Activated CD4-positive, alpha-beta memory T cell treated with anti-CD3 and anti-CD28 coated beads for 36 hours (primary cell): ENCODE data around the gene NRN1L. TPM values are rescaled to one million over a fixed set of nuclear protein-coding genes. Genes with fewer than 3 reads are reported as not detected.
A peak's percentile ranks its signal among the peaks of the same experiment; 100 is the strongest.

Source experiments
- CTCF ChIA-PET: fragments of 350-600 bp; sonication (Branson Sonifier 250); formaldehyde crosslinking; loops from one replicate; lab custom pipeline; 2021; ENCODE audit warnings: antibody characterized with exemption, inconsistent platforms; lab: Charles Lee
- POLR2A ChIA-PET: fragments of 350-600 bp; sonication (Branson Sonifier 250); formaldehyde crosslinking; loops from one replicate; lab custom pipeline; 2021; ENCODE audit warnings: antibody characterized with exemption; lab: Charles Lee
- DNase-seq: peaks from one replicate; pipeline ENCODE4 v3.0.0-alpha.2; 2020
- H3K27ac Mint-ChIP-seq: one replicate; pipeline ENCODE4 v1.8.0; 2021; ENCODE audit warnings: mixed read lengths
- H3K27me3 Mint-ChIP-seq: one replicate; pipeline ENCODE4 v1.8.0; 2021; ENCODE audit warnings: mixed read lengths
- H3K36me3 Mint-ChIP-seq: one replicate; pipeline ENCODE4 v1.8.0; 2021; ENCODE audit warnings: mixed read lengths
- H3K4me1 Mint-ChIP-seq: one replicate; pipeline ENCODE4 v1.8.0; 2021; ENCODE audit warnings: low read depth, mixed read lengths
- H3K4me3 Mint-ChIP-seq: one replicate; pipeline ENCODE4 v1.8.0; 2021; ENCODE audit warnings: mild to moderate bottlenecking, mixed read lengths
- H3K9me3 Mint-ChIP-seq: one replicate; pipeline ENCODE4 v1.8.0; 2021; ENCODE audit warnings: mixed read lengths
- intact Hi-C: fragments of 100-400 bp; cut with micrococcal nuclease; formaldehyde crosslinking; loops from one replicate; pipeline ENCODE4 v1.15.1; 2023
- total RNA-seq, 2 experiments: library from RNA; stranded (reverse); gene quantifications; one replicate each; pipeline ENCODE4 v1.2.3, GENCODE V29; 2021

The NRN1L gene
- total RNA-seq, 2 experiments from 2014 or later = 0.76 TPM; not detected in 1

DNA sequence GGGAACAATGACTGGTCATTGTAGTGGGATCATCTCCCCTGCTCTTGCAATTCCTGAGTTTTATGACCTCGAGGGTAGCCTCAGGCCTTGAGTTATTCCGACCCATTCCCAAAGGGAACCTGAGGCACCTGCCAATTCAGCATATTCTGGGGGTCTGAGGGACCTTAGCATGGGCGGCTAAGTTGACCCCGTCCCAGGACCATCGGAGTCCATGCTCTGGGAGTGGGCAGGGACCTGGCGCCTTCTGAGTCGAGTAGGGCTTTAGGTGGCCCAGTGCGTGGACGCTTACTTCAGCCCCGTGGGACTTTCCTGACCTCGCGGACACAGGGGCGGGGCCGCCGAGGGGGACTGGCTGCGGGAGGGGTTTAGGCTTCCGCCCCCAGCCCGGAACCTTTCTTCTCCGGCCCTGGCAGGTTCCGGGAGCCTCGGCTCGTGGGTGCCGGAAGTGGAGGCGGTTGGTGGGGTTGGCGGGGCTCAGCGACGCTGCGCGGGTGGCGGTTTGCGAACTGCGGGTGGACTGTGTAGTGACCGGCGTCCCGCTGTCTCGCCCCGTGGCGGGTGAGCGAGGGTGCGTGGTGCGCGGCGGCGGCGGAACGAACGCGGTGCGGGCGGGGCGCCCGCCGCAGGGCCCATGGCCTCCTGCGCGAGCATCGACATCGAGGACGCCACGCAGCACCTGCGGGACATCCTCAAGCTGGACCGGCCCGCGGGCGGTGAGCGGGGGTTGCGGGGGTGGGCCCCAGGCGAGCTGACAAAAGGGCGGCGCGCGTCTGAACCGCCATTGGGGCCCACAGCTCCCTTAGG is 11.9 kb upstream of the NRN1L start, which contains the start of gene EDC4:
Gene EDC4 (plus strand): TSS at position 422 of the 804 bp plus-strand sequence. CDS start 210 bp downstream, at position 632.
- no peaks in the 10 kb centered on the region for H3K9me3 Mint-ChIP-seq
- peaks cover 21% of the 10 kb centered on the region for H3K36me3 Mint-ChIP-seq
- CTCF ChIA-PET = interaction anchor here (0.9 to 3.7 kb wide), 7 partner anchors 11 to 391 kb away, joined by 3 to 20 read pairs (median 3); no protein-coding TSS in a partner anchor

DNA sequence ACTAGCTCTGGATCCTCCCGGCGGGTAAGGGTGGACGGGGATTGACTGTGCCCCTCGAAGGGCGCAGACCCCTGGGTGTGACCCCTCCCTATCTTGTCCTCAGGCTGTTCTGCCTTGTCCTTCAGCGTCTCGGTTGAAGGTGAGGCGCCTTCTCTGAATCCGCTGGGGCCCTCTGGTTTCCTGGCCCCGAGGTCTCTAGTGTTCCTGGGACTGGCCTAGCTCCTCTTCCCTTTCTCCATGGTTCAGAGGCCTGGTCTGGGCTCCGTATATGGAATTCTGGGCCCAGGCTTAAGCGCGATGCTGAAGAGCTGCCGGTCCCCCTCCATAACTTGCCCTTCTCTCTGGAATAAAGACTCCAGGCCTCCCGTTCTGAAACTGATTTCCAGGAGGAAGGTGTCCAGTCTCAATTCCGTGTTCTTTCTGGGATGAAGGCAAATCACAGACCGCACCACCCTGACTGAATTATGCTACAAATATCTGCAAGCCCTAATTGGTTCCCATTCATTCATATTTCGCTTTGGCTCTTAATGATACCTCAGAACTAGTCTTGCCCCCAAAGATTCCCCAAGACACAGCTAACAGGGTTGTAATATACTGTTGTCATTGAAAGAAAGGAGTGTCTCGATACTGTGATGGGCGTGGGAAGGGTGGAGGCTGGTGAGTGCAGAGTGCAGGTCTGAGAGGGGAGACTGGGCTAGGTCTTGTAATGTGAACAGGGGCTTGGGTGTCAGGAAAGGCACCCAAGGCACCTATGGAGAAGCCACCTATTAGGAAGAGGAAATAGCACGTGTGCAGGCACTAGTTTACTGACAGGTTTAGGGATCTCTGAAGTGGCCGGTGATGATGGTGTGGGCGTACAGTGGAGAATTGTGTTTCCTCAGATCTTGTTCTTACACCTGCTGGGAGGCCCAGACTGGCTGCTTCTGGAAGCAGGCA is 11.0 kb upstream of the NRN1L start:
- intact Hi-C loops = loop anchor here (2.0 to 5.0 kb wide), 5 partner anchors 27 to 201 kb away; partner anchors contain the start of genes CENPT and NUTF2
- Mint-ChIP-seq H3K4me3 (peak overlapping the region; percentile 95), H3K36me3 (peaks cover 24% of the 10 kb centered on the region)

More for the DNA sequence above, 11.9 kb upstream of the NRN1L start, which contains the start of gene EDC4:
- peaks cover 28% of the 10 kb centered on the region for H3K4me1 Mint-ChIP-seq
- H3K27me3 Mint-ChIP-seq = no peaks in the 10 kb centered on the region
- intact Hi-C loops = loop anchor here (2.0 to 5.0 kb wide), 4 partner anchors 26 to 201 kb away; partner anchors contain the start of genes CENPT and NUTF2
- POLR2A ChIA-PET = interaction anchor here (0.8 to 1.3 kb wide), 5 partner anchors 25 to 66 kb away, joined by 3 to 4 read pairs (median 4); partner anchors contain the start of genes CENPT, NUTF2 and TSNAXIP1
- H3K27ac Mint-ChIP-seq = peak within 1 kb of the TSS; percentile 88
- DNase-seq = peak; percentile 93
- H3K4me3 Mint-ChIP-seq = peak within 1 kb of the TSS; percentile 95

DNA sequence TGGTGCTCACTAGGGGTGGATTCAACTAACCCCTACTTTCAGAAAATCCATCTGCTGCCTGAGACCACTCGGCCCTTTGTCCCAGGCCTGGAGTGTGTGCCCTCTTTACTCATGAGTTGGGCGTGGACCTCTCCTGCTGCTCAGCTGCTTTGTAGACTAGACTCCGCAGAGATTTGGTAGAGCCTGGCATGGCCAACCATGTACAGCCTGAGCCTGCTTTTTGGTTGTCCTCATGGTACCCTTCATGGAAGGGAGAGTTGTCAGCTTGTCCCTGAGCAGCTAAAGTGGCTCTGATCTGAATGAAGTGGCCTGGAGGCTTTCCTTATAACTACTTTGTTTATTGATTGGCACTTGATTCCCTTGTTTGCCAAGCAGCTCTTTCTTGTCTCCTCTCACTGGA is 10.3 kb upstream of the NRN1L start:
- POLR2A ChIA-PET = interaction anchor here (1.1 kb wide), 1 partner anchor 28 kb away, joined by 4 read pairs; the partner anchor contains the start of gene NUTF2
- intact Hi-C loops = loop anchor here (2.0 to 5.0 kb wide), 4 partner anchors 42 to 202 kb away; no protein-coding TSS in a partner anchor
- H3K36me3 Mint-ChIP-seq = peaks cover 25% of the 10 kb centered on the region

More for the DNA sequence above, 11.0 kb upstream of the NRN1L start:
- ChIA-PET CTCF (interaction anchor here (0.6 to 3.7 kb wide), 10 partner anchors 8 to 392 kb away, joined by 3 to 20 read pairs (median 3); no protein-coding TSS in a partner anchor), POLR2A (interaction anchor here (0.8 to 1.3 kb wide), 5 partner anchors 26 to 67 kb away, joined by 3 to 4 read pairs (median 4); partner anchors contain the start of genes CENPT, NUTF2 and TSNAXIP1)
- peaks cover 28% of the 10 kb centered on the region for H3K4me1 Mint-ChIP-seq
- H3K27ac Mint-ChIP-seq = peak overlapping the region; percentile 88
- DNase-seq = peak; percentile 51
- H3K27me3 Mint-ChIP-seq = no peaks in the 10 kb centered on the region
- no peaks in the 10 kb centered on the region for H3K9me3 Mint-ChIP-seq

DNA sequence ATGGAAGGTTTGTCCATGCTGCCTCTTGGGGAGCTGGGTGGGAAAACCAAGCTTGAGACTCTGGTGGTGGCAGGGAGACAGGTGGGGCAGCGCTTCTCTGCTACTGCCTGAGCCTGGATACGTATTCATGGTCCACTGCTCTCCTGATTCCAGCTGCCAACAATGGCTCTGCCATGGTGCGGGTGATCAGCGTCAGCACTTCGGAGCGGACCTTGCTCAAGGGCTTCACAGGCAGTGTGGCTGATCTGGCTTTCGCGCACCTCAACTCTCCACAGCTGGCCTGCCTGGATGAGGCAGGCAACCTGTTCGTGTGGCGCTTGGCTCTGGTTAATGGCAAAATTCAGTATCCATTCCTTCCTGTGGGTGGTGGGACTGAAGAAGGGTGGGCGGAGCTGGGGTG is 7.6 kb upstream of the NRN1L start:
- ChIA-PET CTCF (interaction anchor here (1.4 kb wide), 1 partner anchor 164 kb away, joined by 3 read pairs; no protein-coding TSS in a partner anchor), POLR2A (no interaction called here)
- Mint-ChIP-seq H3K9me3 (no peaks in the 10 kb centered on the region), H3K4me3 (no peak overlapping the region), H3K4me1 (peaks cover 28% of the 10 kb centered on the region), H3K27ac (no peak overlapping the region), H3K27me3 (no peaks in the 10 kb centered on the region), H3K36me3 (peaks cover 26% of the 10 kb centered on the region)
- no peak for DNase-seq
- intact Hi-C loops = no loop called here

More for the DNA sequence above, 10.3 kb upstream of the NRN1L start:
- Mint-ChIP-seq H3K27me3 (no peaks in the 10 kb centered on the region), H3K4me1 (peaks cover 28% of the 10 kb centered on the region), H3K4me3 (peak overlapping the region; percentile 95), H3K27ac (peak overlapping the region; percentile 88), H3K9me3 (no peaks in the 10 kb centered on the region)
- no peak for DNase-seq
- CTCF ChIA-PET = interaction anchor here (0.8 to 3.7 kb wide), 5 partner anchors 9 to 61 kb away, joined by 3 to 20 read pairs (median 4); no protein-coding TSS in a partner anchor

DNA sequence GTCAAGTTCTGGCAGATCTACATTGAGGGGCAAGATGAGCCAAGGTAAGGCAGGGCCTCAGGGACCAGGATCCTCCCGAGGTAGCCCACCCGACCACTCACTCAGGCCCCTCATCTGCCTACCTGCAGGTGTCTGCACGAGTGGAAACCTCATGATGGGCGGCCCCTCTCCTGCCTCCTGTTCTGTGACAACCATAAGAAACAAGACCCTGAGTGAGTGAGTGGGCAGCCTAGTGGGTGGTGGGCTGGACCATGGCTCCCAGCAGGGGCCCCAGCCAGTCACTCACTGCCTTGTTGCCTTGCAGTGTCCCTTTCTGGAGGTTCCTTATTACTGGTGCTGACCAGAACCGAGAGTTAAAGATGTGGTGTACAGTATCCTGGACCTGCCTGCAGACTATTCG is 6.5 kb upstream of the NRN1L start:
- intact Hi-C loops = no loop called here
- DNase-seq = no peak
- Mint-ChIP-seq H3K27ac (no peak overlapping the region), H3K27me3 (no peaks in the 10 kb centered on the region), H3K4me1 (peaks cover 21% of the 10 kb centered on the region), H3K36me3 (peaks cover 29% of the 10 kb centered on the region), H3K4me3 (no peak overlapping the region), H3K9me3 (no peaks in the 10 kb centered on the region)
- POLR2A ChIA-PET = no interaction called here
- CTCF ChIA-PET = interaction anchor here (0.5 to 1.6 kb wide), 3 partner anchors 9 to 358 kb away, joined by 3 to 4 read pairs (median 3); no protein-coding TSS in a partner anchor

DNA sequence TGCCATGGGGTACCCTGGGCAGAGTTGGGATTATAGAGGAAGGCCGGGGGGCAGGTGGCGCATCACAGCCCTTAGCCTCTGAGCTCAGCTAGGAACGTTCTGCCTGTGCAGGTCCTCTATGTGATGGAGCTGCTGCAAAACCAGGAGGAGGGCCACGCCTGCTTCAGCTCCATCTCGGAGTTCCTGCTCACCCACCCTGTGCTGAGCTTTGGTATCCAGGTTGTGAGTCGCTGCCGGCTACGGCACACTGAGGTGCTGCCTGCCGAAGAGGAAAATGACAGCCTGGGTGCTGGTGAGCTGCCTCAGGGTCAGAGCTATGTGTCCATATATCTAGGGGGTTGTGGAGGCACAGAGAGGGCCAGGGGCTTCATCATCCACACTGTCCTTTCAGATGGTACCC is 5.8 kb upstream of the NRN1L start:
- H3K36me3 Mint-ChIP-seq = peaks cover 35% of the 10 kb centered on the region
- POLR2A ChIA-PET = no interaction called here
- peaks cover 19% of the 10 kb centered on the region for H3K4me1 Mint-ChIP-seq
- no peak for DNase-seq
- H3K4me3 Mint-ChIP-seq = no peak overlapping the region
- no peak overlapping the region for H3K27ac Mint-ChIP-seq
- H3K27me3 Mint-ChIP-seq = no peaks in the 10 kb centered on the region
- intact Hi-C loops = no loop called here
- no peaks in the 10 kb centered on the region for H3K9me3 Mint-ChIP-seq
- CTCF ChIA-PET = interaction anchor here (0.7 to 1.6 kb wide), 3 partner anchors 8 to 27 kb away, joined by 3 to 4 read pairs (median 3); no protein-coding TSS in a partner anchor

DNA sequence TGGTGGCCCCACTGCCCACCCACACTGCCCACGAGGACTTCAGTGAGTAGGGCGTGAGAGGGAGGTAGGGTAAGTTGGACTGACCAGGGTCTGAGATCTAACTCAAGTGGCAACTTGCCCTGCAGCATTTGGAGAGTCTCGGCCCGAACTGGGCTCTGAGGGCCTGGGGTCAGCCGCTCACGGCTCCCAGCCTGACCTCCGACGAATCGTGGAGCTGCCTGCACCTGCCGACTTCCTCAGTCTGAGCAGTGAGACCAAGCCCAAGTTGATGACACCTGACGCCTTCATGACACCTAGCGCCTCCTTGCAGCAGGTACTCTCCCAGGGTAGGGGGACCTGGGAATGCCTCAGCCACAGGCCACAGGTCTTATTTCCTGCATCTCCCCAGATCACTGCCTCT is 5.2 kb upstream of the NRN1L start:
- H3K27ac Mint-ChIP-seq = no peak overlapping the region
- CTCF ChIA-PET = interaction anchor here (1.0 to 1.7 kb wide), 2 partner anchors 28 to 161 kb away, joined by 3 read pairs; no protein-coding TSS in a partner anchor
- intact Hi-C loops = no loop called here
- H3K4me1 Mint-ChIP-seq = peaks cover 13% of the 10 kb centered on the region
- H3K4me3 Mint-ChIP-seq = no peak overlapping the region
- POLR2A ChIA-PET = no interaction called here
- no peak for DNase-seq
- no peaks in the 10 kb centered on the region for H3K27me3 Mint-ChIP-seq
- H3K9me3 Mint-ChIP-seq = no peaks in the 10 kb centered on the region
- peaks cover 36% of the 10 kb centered on the region for H3K36me3 Mint-ChIP-seq

DNA sequence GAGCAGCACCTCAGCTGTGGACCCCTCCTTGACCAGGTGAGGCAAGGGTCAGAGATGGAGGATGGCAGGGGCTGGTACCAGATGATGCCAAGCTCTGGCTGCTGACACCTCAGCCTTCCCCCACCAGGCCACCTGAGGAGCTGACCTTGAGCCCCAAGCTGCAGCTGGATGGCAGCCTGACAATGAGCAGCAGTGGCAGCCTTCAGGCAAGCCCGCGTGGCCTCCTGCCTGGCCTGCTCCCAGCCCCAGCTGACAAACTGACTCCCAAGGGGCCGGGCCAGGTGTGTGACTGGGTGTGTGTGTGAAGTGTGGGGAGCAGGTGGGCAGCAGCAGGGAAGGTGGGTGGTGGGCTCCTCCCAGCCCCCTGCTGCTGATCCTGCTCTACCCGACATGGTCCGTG is 4.7 kb upstream of the NRN1L start:
- no peak overlapping the region for H3K4me3 Mint-ChIP-seq
- intact Hi-C loops = loop anchor here (5.0 kb wide), 1 partner anchor 162 kb away; no protein-coding TSS in a partner anchor
- peaks cover 8% of the 10 kb centered on the region for H3K4me1 Mint-ChIP-seq
- H3K9me3 Mint-ChIP-seq = no peaks in the 10 kb centered on the region
- H3K36me3 Mint-ChIP-seq = peaks cover 37% of the 10 kb centered on the region
- no peak for DNase-seq
- CTCF ChIA-PET = interaction anchor here (1.7 kb wide), 1 partner anchor 161 kb away, joined by 3 read pairs; no protein-coding TSS in a partner anchor
- POLR2A ChIA-PET = no interaction called here
- H3K27ac Mint-ChIP-seq = no peak overlapping the region
- no peaks in the 10 kb centered on the region for H3K27me3 Mint-ChIP-seq

DNA sequence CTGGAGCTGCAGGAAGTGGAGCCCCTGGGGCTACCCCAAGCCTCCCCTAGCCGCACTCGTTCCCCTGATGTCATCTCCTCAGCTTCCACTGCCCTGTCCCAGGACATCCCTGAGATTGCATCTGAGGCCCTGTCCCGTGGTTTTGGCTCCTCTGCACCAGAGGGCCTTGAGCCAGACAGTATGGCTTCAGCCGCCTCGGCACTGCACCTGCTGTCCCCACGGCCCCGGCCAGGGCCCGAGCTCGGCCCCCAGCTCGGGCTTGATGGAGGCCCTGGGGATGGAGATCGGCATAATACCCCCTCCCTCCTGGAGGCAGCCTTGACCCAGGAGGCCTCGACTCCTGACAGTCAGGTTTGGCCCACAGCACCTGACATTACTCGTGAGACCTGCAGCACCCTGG is 4.1 kb upstream of the NRN1L start:
- Mint-ChIP-seq H3K27me3 (no peaks in the 10 kb centered on the region), H3K4me1 (peaks cover 1% of the 10 kb centered on the region), H3K9me3 (no peaks in the 10 kb centered on the region), H3K27ac (no peak overlapping the region), H3K36me3 (peaks cover 33% of the 10 kb centered on the region), H3K4me3 (no peak overlapping the region)
- ChIA-PET CTCF (interaction anchor here (1.7 to 2.5 kb wide), 2 partner anchors 60 to 160 kb away, joined by 3 to 10 read pairs; no protein-coding TSS in a partner anchor), POLR2A (no interaction called here)
- intact Hi-C loops = loop anchor here (5.0 kb wide), 1 partner anchor 162 kb away; no protein-coding TSS in a partner anchor
- no peak for DNase-seq

DNA sequence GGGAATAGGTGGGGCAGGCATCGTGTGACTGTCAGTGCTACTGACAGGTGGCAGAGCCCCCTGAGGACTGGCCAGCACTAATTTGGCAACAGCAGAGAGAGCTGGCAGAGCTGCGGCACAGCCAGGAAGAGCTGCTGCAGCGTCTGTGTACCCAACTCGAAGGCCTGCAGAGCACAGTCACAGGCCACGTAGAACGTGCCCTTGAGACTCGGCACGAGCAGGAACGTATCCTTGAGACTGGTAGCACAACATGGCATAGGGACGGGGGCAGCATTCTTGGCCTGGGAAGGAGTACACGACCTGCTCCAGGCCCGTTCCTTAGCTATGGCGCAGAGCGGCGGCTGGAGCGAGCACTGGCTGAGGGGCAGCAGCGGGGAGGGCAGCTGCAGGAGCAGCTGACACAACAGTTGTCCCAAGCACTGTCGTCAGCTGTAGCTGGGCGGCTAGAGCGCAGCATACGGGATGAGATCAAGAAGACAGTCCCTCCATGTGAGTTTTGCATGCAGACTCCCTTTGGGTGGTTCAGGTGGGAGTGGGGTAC is 3.0 kb upstream of the NRN1L start:
- peaks cover 33% of the 10 kb centered on the region for H3K36me3 Mint-ChIP-seq
- H3K27me3 Mint-ChIP-seq = no peaks in the 10 kb centered on the region
- no peaks in the 10 kb centered on the region for H3K9me3 Mint-ChIP-seq
- ChIA-PET POLR2A (interaction anchor here (0.6 to 1.4 kb wide), 3 partner anchors 33 to 49 kb away, joined by 3 to 5 read pairs (median 3); no protein-coding TSS in a partner anchor), CTCF (interaction anchor here (1.1 to 4.4 kb wide), 8 partner anchors 11 to 158 kb away, joined by 4 to 62 read pairs (median 22); partner anchors contain the start of genes CTRL and PSKH1)
- no peak overlapping the region for H3K4me3 Mint-ChIP-seq
- H3K4me1 Mint-ChIP-seq = no peaks in the 10 kb centered on the region
- no peak overlapping the region for H3K27ac Mint-ChIP-seq
- DNase-seq = no peak
- intact Hi-C loops = loop anchor here (5.0 kb wide), 1 partner anchor 161 kb away; no protein-coding TSS in a partner anchor
